GM21528 (cell line): Measurements from ENCODE around the gene SLC34A1.

ENCODE experiments used
- ATAC-seq: cut with Tn5 transposase; IDR thresholded peaks from one replicate; pipeline ENCODE4 v1.9.1; 2021; ENCODE audit warnings: mild to moderate bottlenecking, moderate library complexity; ENCODE audit not compliant: unreplicated experiment, low FRiP score

SLC34A1 gene

DNA sequence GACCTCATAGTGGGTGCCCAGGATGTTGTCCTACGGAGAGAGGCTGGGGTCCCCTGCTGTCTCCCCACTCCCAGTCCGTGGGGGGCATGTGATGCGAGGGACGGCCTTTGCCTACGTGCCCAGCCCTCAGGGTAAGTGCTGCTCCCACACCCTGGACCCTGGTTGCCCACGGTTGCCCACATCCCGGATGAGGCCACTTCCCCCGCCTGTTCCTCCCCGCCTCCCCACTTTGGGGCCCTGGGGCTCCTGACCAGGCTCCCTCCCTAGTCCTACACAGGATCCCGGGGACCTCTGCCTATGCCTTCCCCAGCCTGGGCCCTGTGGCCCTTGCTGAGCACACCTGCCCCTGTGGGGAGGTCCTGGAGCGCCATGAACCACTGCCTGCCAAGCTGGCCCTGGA, 1.5 kb downstream of the SLC34A1 start:
- no peak for ATAC-seq

DNA sequence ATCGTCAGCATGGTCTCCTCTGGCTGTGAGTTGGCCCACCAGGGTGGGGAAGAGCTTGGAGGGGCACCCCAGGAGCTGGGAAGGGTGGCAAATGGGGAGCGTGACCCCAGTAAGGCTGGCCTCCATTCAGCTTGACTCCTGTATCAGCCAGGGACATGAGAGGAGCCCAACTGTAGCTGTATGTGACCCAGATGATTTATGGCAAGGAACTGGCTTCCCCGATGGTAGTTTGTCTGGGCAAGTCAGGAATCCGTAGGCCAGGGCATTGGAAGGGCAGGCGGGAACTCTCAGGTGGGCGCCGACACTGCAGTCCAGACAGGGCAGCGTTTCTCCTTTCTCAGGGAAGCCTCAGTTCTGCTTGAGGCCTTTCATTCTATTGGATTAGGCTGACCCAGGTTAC, 2.3 kb downstream of the SLC34A1 start:
- ATAC-seq, result no peak

GRCh38 chr5:177387405-177387804, 3.2 kb downstream of the SLC34A1 start:
- no peak for ATAC-seq

DNA sequence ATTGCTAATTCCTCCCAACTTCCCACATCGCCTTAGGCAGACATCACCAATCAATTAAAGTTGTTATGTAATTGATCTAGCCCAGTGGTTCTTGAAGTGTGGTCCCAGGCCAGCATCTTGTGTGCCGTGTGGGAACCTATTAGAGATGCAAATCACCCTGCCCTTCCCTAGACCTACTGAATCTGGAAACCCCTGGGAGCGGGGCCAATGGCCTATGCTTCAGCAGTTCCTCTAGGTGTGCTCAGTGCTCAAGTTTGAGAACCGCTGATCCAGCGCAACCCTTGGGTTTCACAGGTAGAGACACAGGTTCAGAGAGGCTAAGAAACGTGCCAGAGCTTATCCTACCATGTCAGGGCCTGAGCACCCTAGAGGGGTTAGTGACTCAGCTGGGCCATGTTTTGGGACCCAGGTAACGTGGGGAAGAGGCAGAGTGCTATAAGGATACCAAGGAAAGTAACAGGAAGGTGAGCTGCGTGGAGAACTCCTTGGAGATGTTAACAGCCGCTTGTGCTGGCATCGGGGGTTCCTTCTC, 4.4 kb downstream of the SLC34A1 start:
- no peak for ATAC-seq

GRCh38 chr5:177389241-177390169, 5.3 kb downstream of the SLC34A1 start:
- ATAC-seq, result no peak

GRCh38 chr5:177390363-177391300, 6.4 kb downstream of the SLC34A1 start:
- no peak for ATAC-seq

DNA sequence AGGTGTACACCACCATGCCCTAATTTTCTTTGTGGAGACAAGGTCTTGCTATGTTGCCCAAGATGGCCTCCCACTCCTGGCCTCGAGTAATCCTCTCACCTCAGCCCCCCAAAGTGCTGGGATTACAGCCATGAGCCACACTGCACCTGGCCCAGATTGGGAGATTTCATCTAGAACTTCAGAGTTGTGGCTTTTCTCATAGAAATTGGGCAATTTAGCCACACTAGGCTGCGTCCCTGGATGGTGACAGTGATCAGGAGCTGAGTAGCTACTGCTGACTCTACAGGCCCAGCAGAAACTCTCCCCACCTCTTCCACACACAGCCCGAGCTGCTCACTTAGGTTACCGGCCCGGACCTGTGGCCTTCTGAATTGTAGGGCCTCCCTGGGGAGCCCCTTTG, 8.5 kb downstream of the SLC34A1 start:
- no peak for ATAC-seq

- no peak for ATAC-seq
Measured at GRCh38 chr5:177393206-177393765, 9.1 kb downstream of the SLC34A1 start.

- no peak for ATAC-seq
Measured at GRCh38 chr5:177393990-177394389, 9.8 kb downstream of the SLC34A1 start.

- no peak for ATAC-seq
Measured at GRCh38 chr5:177396078-177396477, 11.8 kb downstream of the SLC34A1 start.

GRCh38 chr5:177396807-177397206, 12.6 kb downstream of the SLC34A1 start:
- ATAC-seq, result no peak

GRCh38 chr5:177397875-177398390, 13.7 kb downstream of the SLC34A1 start:
- no peak for ATAC-seq

- no peak for ATAC-seq
Measured at GRCh38 chr5:177399997-177400868, 16.0 kb downstream of the SLC34A1 start, which contains the start of gene PFN3. TSS of gene PFN3 (minus strand) at chr5:177400661. CDS start at chr5:177400576, 85 bp downstream.

DNA sequence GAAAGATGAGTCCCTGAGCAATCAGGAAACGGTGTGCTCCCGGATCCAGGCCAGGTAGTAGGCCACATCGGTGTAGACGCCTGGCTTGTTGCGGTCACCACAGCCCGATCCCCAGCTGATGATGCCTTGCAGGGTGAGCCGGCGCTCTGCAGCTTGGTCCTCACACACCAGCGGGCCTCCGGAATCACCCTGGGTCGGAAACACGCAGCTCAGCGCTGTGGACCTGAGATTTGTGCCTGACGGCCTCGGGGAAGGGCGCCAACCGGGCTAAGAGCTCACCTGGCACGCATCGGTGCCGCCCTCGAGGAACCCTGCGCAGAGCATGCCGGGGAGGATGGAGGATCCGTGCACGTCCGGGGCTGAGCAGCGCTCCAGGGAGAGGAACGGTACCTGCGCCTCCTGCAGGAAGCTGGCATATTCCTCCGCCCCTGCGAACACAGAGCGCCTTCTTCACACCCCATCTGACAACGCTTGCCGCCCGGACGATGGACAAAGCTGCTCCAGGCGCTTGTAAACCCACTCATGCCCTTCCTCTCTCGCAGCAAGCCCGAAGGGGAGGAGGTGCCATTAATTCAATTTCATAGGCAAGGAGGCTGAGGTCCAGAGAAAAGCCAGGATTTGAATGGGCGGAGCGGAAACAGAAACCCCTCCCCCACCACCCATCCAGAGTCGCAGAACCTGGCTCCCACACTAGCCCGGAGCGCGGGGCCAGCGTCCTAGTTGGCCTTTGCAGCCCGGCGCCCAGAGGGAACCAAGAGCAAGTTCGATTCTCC, 18.2 kb downstream of the SLC34A1 start:
- no peak for ATAC-seq

- ATAC-seq, result peak; percentile 27
Measured at GRCh38 chr5:177403102-177403791, 19.0 kb downstream of the SLC34A1 start.

- peak; percentile 90 for ATAC-seq
Measured at GRCh38 chr5:177403792-177404640, 19.8 kb downstream of the SLC34A1 start.

DNA sequence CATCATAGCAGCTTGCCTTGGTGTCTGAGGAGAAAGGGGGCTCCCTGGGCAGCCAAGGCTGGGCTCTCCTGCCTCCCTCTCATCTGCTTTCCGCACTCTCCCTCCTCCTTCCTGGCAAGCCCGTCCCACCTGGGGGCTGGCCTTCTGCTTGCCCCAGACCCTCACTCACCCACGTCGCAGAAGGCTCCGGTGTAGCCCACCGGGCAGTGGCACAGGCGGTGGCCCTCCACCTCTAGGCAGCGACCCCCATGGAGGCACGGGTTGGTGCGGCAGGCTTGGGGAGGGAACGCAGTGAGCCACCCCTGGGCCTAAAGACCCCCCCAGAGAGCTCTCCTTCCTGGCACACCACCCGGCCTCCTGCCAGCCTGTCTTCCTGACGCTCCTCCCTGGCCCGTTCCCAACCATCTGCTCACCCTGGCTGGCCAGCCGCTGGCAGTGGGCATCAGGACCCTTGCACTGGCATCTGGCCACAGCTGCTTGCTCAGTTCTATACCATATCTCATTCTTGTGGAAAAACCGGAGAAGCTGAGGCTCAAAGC, 20.5 kb downstream of the SLC34A1 start:
- no peak for ATAC-seq
